WTC11 (cell line): ENCODE results near the gene TAS2R41. TPM values are rescaled to one million over a fixed set of nuclear protein-coding genes. Genes with fewer than 3 reads are reported as not detected.

Source experiments
- ATAC-seq: fragments of 200-7000 bp; cut with Tn5 transposase; 2 replicates; pipeline ENCODE4 v1.10.0; 2021; ENCODE audit warnings: mild to moderate bottlenecking, moderate library complexity
- CTCF ChIA-PET: fragments of 300-600 bp; sonication (Branson Sonifier 250); formaldehyde crosslinking; loops from one replicate; lab custom pipeline; 2021; ENCODE audit warnings: antibody characterized with exemption; lab: Charles Lee
- POLR2A ChIA-PET: fragments of 350-600 bp; sonication (Branson Sonifier 250); formaldehyde crosslinking; loops from one replicate; lab custom pipeline; 2021; ENCODE audit warnings: antibody characterized with exemption; lab: Charles Lee
- DNase-seq: peaks from one replicate; pipeline ENCODE4 v3.0.0; 2021; ENCODE audit warnings: low spot score
- H3K27ac Mint-ChIP-seq: 2 replicates; pipeline ENCODE4 v1.8.0; 2021; ENCODE audit warnings: mixed read lengths
- H3K27me3 Mint-ChIP-seq: 2 replicates; pipeline ENCODE4 v1.8.0; 2021; ENCODE audit warnings: low read depth, mild to moderate bottlenecking, moderate library complexity, mixed read lengths
- H3K36me3 Mint-ChIP-seq: 2 replicates; pipeline ENCODE4 v1.8.0; 2021; ENCODE audit warnings: mixed read lengths
- H3K4me1 Mint-ChIP-seq: 2 replicates; pipeline ENCODE4 v1.8.0; 2022; ENCODE audit warnings: mixed read lengths
- H3K4me3 Mint-ChIP-seq: 2 replicates; pipeline ENCODE4 v1.8.0; 2021; ENCODE audit warnings: mild to moderate bottlenecking, moderate library complexity, mixed read lengths
- H3K9me3 Mint-ChIP-seq: 2 replicates; pipeline ENCODE4 v1.8.0; 2021; ENCODE audit warnings: mixed read lengths
- EMX1 ChIP-seq: fragments of 250-450 bp; sonication (Bioruptor Pico); IDR thresholded peaks from 2 replicates; pipeline ENCODE4 v1.8.0; 2021; ENCODE audit warnings: mild to moderate bottlenecking
- ESRRA ChIP-seq: sonication (generic); formaldehyde crosslinking; IDR thresholded peaks from 2 replicates; pipeline ENCODE4 v1.8.1; 2022; ENCODE audit warnings: mild to moderate bottlenecking, missing genetic modification reagents, borderline replicate concordance
- JAZF1 ChIP-seq: fragments of 250-450 bp; sonication (Bioruptor Pico); IDR thresholded peaks from 2 replicates; pipeline ENCODE4 v1.9.0; 2021; ENCODE audit warnings: moderate library complexity, mild to moderate bottlenecking, inconsistent platforms
- KAT7 ChIP-seq: sonication (generic); formaldehyde crosslinking; IDR thresholded peaks from 2 replicates; pipeline ENCODE4 v1.8.1; 2023; ENCODE audit warnings: missing genetic modification reagents, mild to moderate bottlenecking, borderline replicate concordance
- MAX ChIP-seq: sonication (generic); formaldehyde crosslinking; IDR thresholded peaks from 2 replicates; pipeline ENCODE4 v1.8.0; 2022; ENCODE audit warnings: mild to moderate bottlenecking, missing genetic modification reagents
- MLX ChIP-seq: sonication (generic); formaldehyde crosslinking; IDR thresholded peaks from 2 replicates; pipeline ENCODE4 v1.8.1; 2023; ENCODE audit warnings: mild to moderate bottlenecking, missing genetic modification reagents, moderate library complexity
- NFATC4 ChIP-seq: fragments of 250-450 bp; sonication (Bioruptor Pico); IDR thresholded peaks from 2 replicates; pipeline ENCODE4 v1.9.0; 2021; ENCODE audit warnings: mild to moderate bottlenecking
- NR2C2 ChIP-seq: sonication (generic); formaldehyde crosslinking; IDR thresholded peaks from 2 replicates; pipeline ENCODE4 v1.8.0; 2022; ENCODE audit warnings: mild to moderate bottlenecking, missing genetic modification reagents
- OVOL2 ChIP-seq: fragments of 250-450 bp; sonication (Bioruptor Pico); IDR thresholded peaks from 2 replicates; pipeline ENCODE4 v1.9.0; 2021; ENCODE audit warnings: mild to moderate bottlenecking, borderline replicate concordance
- PREB ChIP-seq: sonication (generic); formaldehyde crosslinking; IDR thresholded peaks from 2 replicates; pipeline ENCODE4 v1.8.1; 2022; ENCODE audit warnings: mild to moderate bottlenecking, missing genetic modification reagents, moderate library complexity, borderline replicate concordance
- PRRX2 ChIP-seq: fragments of 250-450 bp; sonication (Bioruptor Pico); IDR thresholded peaks from 2 replicates; pipeline ENCODE4 v1.8.0; 2021; ENCODE audit warnings: mild to moderate bottlenecking
- RORB ChIP-seq: fragments of 250-450 bp; sonication (Bioruptor Pico); IDR thresholded peaks from 2 replicates; pipeline ENCODE4 v1.9.0; 2021; ENCODE audit warnings: mild to moderate bottlenecking
- TCF7 ChIP-seq: sonication (generic); formaldehyde crosslinking; IDR thresholded peaks from 2 replicates; pipeline ENCODE4 v1.8.0; 2022; ENCODE audit warnings: mild to moderate bottlenecking, low read depth, missing genetic modification reagents, moderate library complexity
- ZNF121 ChIP-seq: sonication (generic); formaldehyde crosslinking; IDR thresholded peaks from 2 replicates; pipeline ENCODE4 v1.8.0; 2023; ENCODE audit warnings: missing genetic modification reagents
- ZNF281 ChIP-seq: sonication (generic); formaldehyde crosslinking; IDR thresholded peaks from 2 replicates; pipeline ENCODE4 v1.8.0; 2023; ENCODE audit warnings: mild to moderate bottlenecking, missing genetic modification reagents
- ZNF532 ChIP-seq: fragments of 250-450 bp; sonication (Bioruptor Pico); IDR thresholded peaks from 2 replicates; pipeline ENCODE4 v1.9.0; 2021; ENCODE audit warnings: mild to moderate bottlenecking, borderline replicate concordance
- total RNA-seq: library from RNA; stranded (reverse); gene quantifications from 3 replicates; pipeline ENCODE4 v1.2.3, GENCODE V29; 2021
- TF ChIP-seq, protein P1 (sequence below): sonication (generic); formaldehyde crosslinking; IDR thresholded peaks from 2 replicates; pipeline ENCODE4 v1.8.1; 2022; ENCODE audit warnings: low read depth, mild to moderate bottlenecking, moderate library complexity, missing genetic modification reagents, borderline replicate concordance
- TF ChIP-seq, protein P2 (sequence below): sonication (generic); formaldehyde crosslinking; IDR thresholded peaks from 2 replicates; pipeline ENCODE4 v1.8.0; 2022; ENCODE audit warnings: mild to moderate bottlenecking, missing genetic modification reagents

TAS2R41 gene
- total RNA-seq, 1 experiment from 2014 or later: 0.31 TPM

GRCh38 chr7:143437578-143437977 lies 40.1 kb upstream of the TAS2R41 start:
- H3K4me1 Mint-ChIP-seq: peaks cover 22% of the 10 kb centered on the region
- ChIA-PET POLR2A (no interaction called here), CTCF (no interaction called here)
- no peak for TF ChIP-seq TCF7 (CRISPR knock-in tag)
- no peak for TF ChIP-seq PREB (CRISPR knock-in tag)
- TF ChIP-seq PRRX2 (CRISPR knock-in tag): no peak
- TF ChIP-seq, protein P1, sequence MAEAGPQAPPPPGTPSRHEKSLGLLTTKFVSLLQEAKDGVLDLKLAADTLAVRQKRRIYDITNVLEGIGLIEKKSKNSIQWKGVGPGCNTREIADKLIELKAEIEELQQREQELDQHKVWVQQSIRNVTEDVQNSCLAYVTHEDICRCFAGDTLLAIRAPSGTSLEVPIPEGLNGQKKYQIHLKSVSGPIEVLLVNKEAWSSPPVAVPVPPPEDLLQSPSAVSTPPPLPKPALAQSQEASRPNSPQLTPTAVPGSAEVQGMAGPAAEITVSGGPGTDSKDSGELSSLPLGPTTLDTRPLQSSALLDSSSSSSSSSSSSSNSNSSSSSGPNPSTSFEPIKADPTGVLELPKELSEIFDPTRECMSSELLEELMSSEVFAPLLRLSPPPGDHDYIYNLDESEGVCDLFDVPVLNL (CRISPR knock-in tag): no peak
- no peak for TF ChIP-seq OVOL2 (CRISPR knock-in tag)
- no peak for TF ChIP-seq ZNF281 (CRISPR knock-in tag)
- TF ChIP-seq EMX1 (CRISPR knock-in tag): no peak
- TF ChIP-seq, protein P2, sequence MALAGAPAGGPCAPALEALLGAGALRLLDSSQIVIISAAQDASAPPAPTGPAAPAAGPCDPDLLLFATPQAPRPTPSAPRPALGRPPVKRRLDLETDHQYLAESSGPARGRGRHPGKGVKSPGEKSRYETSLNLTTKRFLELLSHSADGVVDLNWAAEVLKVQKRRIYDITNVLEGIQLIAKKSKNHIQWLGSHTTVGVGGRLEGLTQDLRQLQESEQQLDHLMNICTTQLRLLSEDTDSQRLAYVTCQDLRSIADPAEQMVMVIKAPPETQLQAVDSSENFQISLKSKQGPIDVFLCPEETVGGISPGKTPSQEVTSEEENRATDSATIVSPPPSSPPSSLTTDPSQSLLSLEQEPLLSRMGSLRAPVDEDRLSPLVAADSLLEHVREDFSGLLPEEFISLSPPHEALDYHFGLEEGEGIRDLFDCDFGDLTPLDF (CRISPR knock-in tag): no peak
- no peak for TF ChIP-seq JAZF1 (CRISPR knock-in tag)
- no peak for TF ChIP-seq ZNF121 (CRISPR knock-in tag)
- TF ChIP-seq RORB (CRISPR knock-in tag): no peak
- TF ChIP-seq KAT7 (CRISPR knock-in tag): no peak
- no peak for TF ChIP-seq NFATC4 (CRISPR knock-in tag)
- ATAC-seq (no peak), DNase-seq (no peak)
- peaks cover 3% of the 10 kb centered on the region; the same call in 1 of the 2 replicates for H3K9me3 Mint-ChIP-seq
- no peaks in the 10 kb centered on the region; the same call in 1 of the 2 replicates for H3K27me3 Mint-ChIP-seq
- H3K36me3 Mint-ChIP-seq: no peaks in the 10 kb centered on the region; the same call in 1 of the 2 replicates
- H3K27ac Mint-ChIP-seq: no peak overlapping the region
- no peak overlapping the region for H3K4me3 Mint-ChIP-seq

- TF ChIP-seq EMX1 (CRISPR knock-in tag) (no peak), NR2C2 (CRISPR knock-in tag) (no peak), ESRRA (no peak), MLX (CRISPR knock-in tag) (no peak), ZNF532 (CRISPR knock-in tag) (no peak), MAX (CRISPR knock-in tag) (no peak)
- peaks cover 22% of the 10 kb centered on the region for H3K4me1 Mint-ChIP-seq
- H3K9me3 Mint-ChIP-seq: peaks cover 3% of the 10 kb centered on the region; the same call in 1 of the 2 replicates
- no peak overlapping the region for H3K27ac Mint-ChIP-seq
- DNase-seq: no peak
- H3K27me3 Mint-ChIP-seq: no peaks in the 10 kb centered on the region; the same call in 1 of the 2 replicates
- ChIA-PET CTCF (no interaction called here), POLR2A (no interaction called here)
- no peaks in the 10 kb centered on the region; the same call in 1 of the 2 replicates for H3K36me3 Mint-ChIP-seq
- no peak overlapping the region for H3K4me3 Mint-ChIP-seq
- no peak for ATAC-seq
Measured at GRCh38 chr7:143439866-143440265, 37.8 kb upstream of the TAS2R41 start.
